ENCODE measurements around the gene CD72. TPM values are rescaled to one million over a fixed set of nuclear protein-coding genes. Genes with fewer than 3 reads are reported as not detected.
"Not testable (repeated sequence)": the region's sequence is repeated elsewhere in the genome, so short reads cannot be mapped to it uniquely, and the experiment has no call there.

CD72 gene
- total RNA-seq, 1 experiment from 2014 or later: 0.63 TPM

- in situ Hi-C loops (cut with HindIII; ENCODE audit: low pct_unique_long_range_greater_than_20kb, low sequenced_read_pairs): no loop called here
- DNase-seq (ENCODE audit: low read depth, low spot score): no peak
These were observed 17.5 kb upstream of the CD72 start for GRCh38 chr9:35635730-35636129.

- no peak for DNase-seq (ENCODE audit: low read depth, low spot score)
- in situ Hi-C loops (cut with HindIII; ENCODE audit: low pct_unique_long_range_greater_than_20kb, low sequenced_read_pairs): no loop called here
These were observed 11.4 kb upstream of the CD72 start for GRCh38 chr9:35629597-35629996.

GRCh38 chr9:35628389-35628991 is 10.3 kb upstream of the CD72 start:
- no peak for DNase-seq (ENCODE audit: low read depth, low spot score)
- in situ Hi-C loops (cut with HindIII; ENCODE audit: low pct_unique_long_range_greater_than_20kb, low sequenced_read_pairs): no loop called here

- no peak for DNase-seq (ENCODE audit: low read depth, low spot score)
- in situ Hi-C loops (cut with HindIII; ENCODE audit: low pct_unique_long_range_greater_than_20kb, low sequenced_read_pairs): no loop called here
These were observed 9.4 kb upstream of the CD72 start for GRCh38 chr9:35627575-35627974.

GRCh38 chr9:35619800-35620158 is 1.6 kb upstream of the CD72 start:
- in situ Hi-C loops (cut with HindIII; ENCODE audit: low pct_unique_long_range_greater_than_20kb, low sequenced_read_pairs): no loop called here
- no peak for DNase-seq (ENCODE audit: low read depth, low spot score)

- no peak for DNase-seq (ENCODE audit: low read depth, low spot score)
- in situ Hi-C loops (cut with HindIII; ENCODE audit: low pct_unique_long_range_greater_than_20kb, low sequenced_read_pairs): no loop called here
These were observed 914 bp upstream of the CD72 start for GRCh38 chr9:35618854-35619799.

- in situ Hi-C loops (cut with HindIII; ENCODE audit: low pct_unique_long_range_greater_than_20kb, low sequenced_read_pairs): no loop called here
- DNase-seq (ENCODE audit: low read depth, low spot score): no peak
These were observed 665 bp downstream of the CD72 start for GRCh38 chr9:35617548-35617947.

- DNase-seq (ENCODE audit: low read depth, low spot score): peak; percentile 31
- in situ Hi-C loops (cut with HindIII; ENCODE audit: low pct_unique_long_range_greater_than_20kb, low sequenced_read_pairs): no loop called here
These were observed 1.3 kb downstream of the CD72 start for GRCh38 chr9:35616681-35617459.

GRCh38 chr9:35615981-35616680 is 2.1 kb downstream of the CD72 start:
- in situ Hi-C loops (cut with HindIII; ENCODE audit: low pct_unique_long_range_greater_than_20kb, low sequenced_read_pairs): no loop called here
- no peak for DNase-seq (ENCODE audit: low read depth, low spot score)

- in situ Hi-C loops (cut with HindIII; ENCODE audit: low pct_unique_long_range_greater_than_20kb, low sequenced_read_pairs): no loop called here
- DNase-seq (ENCODE audit: low read depth, low spot score): no peak
These were observed 5.4 kb downstream of the CD72 start for GRCh38 chr9:35612843-35613242.

GRCh38 chr9:35612066-35612465 is 6.1 kb downstream of the CD72 start:
- DNase-seq (ENCODE audit: low read depth, low spot score); in situ Hi-C loops (cut with HindIII; ENCODE audit: low pct_unique_long_range_greater_than_20kb, low sequenced_read_pairs): not testable (repeated sequence)

- DNase-seq (ENCODE audit: low read depth, low spot score): peak; percentile 56
- in situ Hi-C loops (cut with HindIII; ENCODE audit: low pct_unique_long_range_greater_than_20kb, low sequenced_read_pairs): no loop called here
These were observed 6.9 kb downstream of the CD72 start for GRCh38 chr9:35611230-35611797.

- in situ Hi-C loops (cut with HindIII; ENCODE audit: low pct_unique_long_range_greater_than_20kb, low sequenced_read_pairs): no loop called here
These were observed 8.4 kb downstream of the CD72 start for GRCh38 chr9:35609820-35610163.

GRCh38 chr9:35609001-35609819 is 9.0 kb downstream of the CD72 start:
- no peak for DNase-seq (ENCODE audit: low read depth, low spot score)
- in situ Hi-C loops (cut with HindIII; ENCODE audit: low pct_unique_long_range_greater_than_20kb, low sequenced_read_pairs): no loop called here

More at GRCh38 chr9:35609820-35610163, 8.4 kb downstream of the CD72 start:
- no peak for DNase-seq (ENCODE audit: low read depth, low spot score)

- no peak for DNase-seq (ENCODE audit: low read depth, low spot score)
- in situ Hi-C loops (cut with HindIII; ENCODE audit: low pct_unique_long_range_greater_than_20kb, low sequenced_read_pairs): no loop called here
These were observed 10.0 kb downstream of the CD72 start for GRCh38 chr9:35608221-35608620.

- in situ Hi-C loops (cut with HindIII; ENCODE audit: low pct_unique_long_range_greater_than_20kb, low sequenced_read_pairs): no loop called here
- DNase-seq (ENCODE audit: low read depth, low spot score): no peak
These were observed 11.5 kb downstream of the CD72 start for GRCh38 chr9:35606726-35607125.

- in situ Hi-C loops (cut with HindIII; ENCODE audit: low pct_unique_long_range_greater_than_20kb, low sequenced_read_pairs): no loop called here
- DNase-seq (ENCODE audit: low read depth, low spot score): no peak
These were observed 12.1 kb downstream of the CD72 start for GRCh38 chr9:35606138-35606504.

Measured in SK-MEL-5 (cell line).